Testis (tissue), 3 donors: ENCODE data around the gene BIVM. TPM values are rescaled to one million over a fixed set of nuclear protein-coding genes. Genes with fewer than 3 reads are reported as not detected.

Source experiments
- DNase-seq: peaks from one replicate; pipeline ENCODE4 v3.0.0-alpha.2; 2019
- H3K27ac ChIP-seq, 2 donors: fragments of 200-600 bp; sonication (generic); one replicate each; pipeline ENCODE4 v1.5.1; 2019
- H3K27me3 ChIP-seq: fragments of 200-600 bp; sonication (generic); one replicate; pipeline ENCODE4 v1.5.1; 2019
- H3K36me3 ChIP-seq: fragments of 200-600 bp; sonication (generic); one replicate; pipeline ENCODE4 v1.5.1; 2017; ENCODE audit warnings: low read depth; ENCODE audit errors: missing control alignments
- H3K4me1 ChIP-seq: fragments of 200-600 bp; sonication (generic); one replicate; pipeline ENCODE4 v1.5.1; 2019
- H3K4me3 ChIP-seq, 2 donors: fragments of 200-600 bp; sonication (generic); one replicate each; pipeline ENCODE4 v1.5.1; 2017 to 2019
- H3K9me3 ChIP-seq: fragments of 200-600 bp; sonication (generic); one replicate; pipeline ENCODE4 v1.5.1; 2017
- CTCF ChIP-seq, 3 experiments: fragments of 450-650 bp in 2 of 3; fragments of 200-600 bp in 1 of 3; sonication (generic) in 1 of 3; IDR thresholded peaks; one replicate each; pipeline ENCODE4 v1.5.1; 2016 to 2019; ENCODE audit warnings: antibody characterized with exemption in 3 of 3, mild to moderate bottlenecking in 2 of 3, moderate library complexity in 1 of 3
- POLR2A ChIP-seq: fragments of 450-650 bp; IDR thresholded peaks from one replicate; pipeline ENCODE4 v1.6.1; 2017; ENCODE audit warnings: antibody characterized with exemption, mild to moderate bottlenecking, moderate library complexity
- WGBS, 2 donors: methylation state at CpG; one replicate each; pipeline ENCODE4 v1.1.5; 2018; 5-methylcytosine and 5-hydroxymethylcytosine counted together
- intact Hi-C: fragments of 100-400 bp; cut with DNase I; formaldehyde crosslinking; loops from one replicate; pipeline ENCODE4 v1.15.1; 2023; ENCODE audit warnings: low total_unique reads
- polyA plus RNA-seq: library from polyadenylated mRNA; stranded (reverse); fragments of 350-450 nt; fragmentation: Illumina TruSeq; extraction: RNeasy Lipid Tissue Mini Kit (QIAGEN cat#74804); gene quantifications from one replicate; pipeline ENCODE4 v1.2.3, GENCODE V29; 2014; ENCODE audit warnings: low read depth, low replicate concordance; ENCODE audit not compliant: insufficient read depth
- total RNA-seq, 2 donors: library from RNA; depleted of rRNA; stranded (reverse); fragments of >200 nt; gene quantifications; one replicate each; pipeline ENCODE4 v1.2.3, GENCODE V29; 2016

BIVM gene
- total and polyA plus RNA-seq, 3 donors from 2014 or later = 4.7 to 9.1 (median 8.4) TPM

GRCh38 chr13:102812611-102813287 is 13.8 kb downstream of the BIVM start:
- Histone ChIP-seq H3K9me3 (no peaks in the 10 kb centered on the region), H3K36me3 (no peaks in the 10 kb centered on the region), H3K4me1 (no peaks in the 10 kb centered on the region), H3K27ac (no peak overlapping the region), H3K4me3 (no peak overlapping the region), H3K27me3 (no peaks in the 10 kb centered on the region)
- no peak for DNase-seq
- intact Hi-C loops = no loop called here
- TF ChIP-seq CTCF (IDR thresholded peaks at IDR 0.05) = no peak
- no peak for TF ChIP-seq POLR2A

GRCh38 chr13:102814025-102814607 is 15.2 kb downstream of the BIVM start:
- 59 to 70% methylated on average over 7 of the region's 7 CpGs for WGBS, 2 donors

GRCh38 chr13:102814793-102815192 is 15.9 kb downstream of the BIVM start:
- Histone ChIP-seq H3K27ac (no peak overlapping the region), H3K27me3 (no peaks in the 10 kb centered on the region), H3K4me3 (no peak overlapping the region), H3K36me3 (no peaks in the 10 kb centered on the region), H3K4me1 (no peaks in the 10 kb centered on the region), H3K9me3 (no peaks in the 10 kb centered on the region)
- no peak for DNase-seq
- WGBS, 2 donors = 78 to 89% methylated on average over 6 of the region's 6 CpGs
- no peak for TF ChIP-seq CTCF (IDR thresholded peaks at IDR 0.05)
- no peak for TF ChIP-seq POLR2A
- intact Hi-C loops = no loop called here

More at GRCh38 chr13:102814025-102814607, 15.2 kb downstream of the BIVM start:
- TF ChIP-seq CTCF (IDR thresholded peaks at IDR 0.05) (no peak), POLR2A (no peak)
- no peak for DNase-seq
- Histone ChIP-seq H3K27ac (no peak overlapping the region), H3K4me3 (no peak overlapping the region), H3K9me3 (no peaks in the 10 kb centered on the region), H3K36me3 (no peaks in the 10 kb centered on the region), H3K4me1 (no peaks in the 10 kb centered on the region), H3K27me3 (no peaks in the 10 kb centered on the region)
- intact Hi-C loops = no loop called here

GRCh38 chr13:102815788-102816187 is 16.9 kb downstream of the BIVM start:
- H3K9me3 ChIP-seq = no peaks in the 10 kb centered on the region
- TF ChIP-seq POLR2A (no peak), CTCF (IDR thresholded peaks at IDR 0.05) (no peak)
- H3K27me3 ChIP-seq = no peaks in the 10 kb centered on the region
- no peaks in the 10 kb centered on the region for H3K4me1 ChIP-seq
- H3K27ac ChIP-seq = no peak overlapping the region
- intact Hi-C loops = no loop called here
- no peaks in the 10 kb centered on the region for H3K36me3 ChIP-seq
- 89 to 93% methylated on average over 5 of the region's 5 CpGs for WGBS, 2 donors
- no peak for DNase-seq
- H3K4me3 ChIP-seq = no peak overlapping the region

- Histone ChIP-seq H3K27ac (no peak overlapping the region), H3K4me1 (no peaks in the 10 kb centered on the region), H3K4me3 (no peak overlapping the region), H3K36me3 (no peaks in the 10 kb centered on the region), H3K9me3 (no peaks in the 10 kb centered on the region), H3K27me3 (no peaks in the 10 kb centered on the region)
- intact Hi-C loops = no loop called here
- DNase-seq = no peak
- 85 to 91% methylated on average over 4 of the region's 4 CpGs for WGBS, 2 donors
- no peak for TF ChIP-seq POLR2A
- TF ChIP-seq CTCF (IDR thresholded peaks at IDR 0.05) = no peak
Measured at GRCh38 chr13:102816708-102817107, 17.8 kb downstream of the BIVM start.
